A673 (cell line): Measurements from ENCODE around the gene CUL1.

Experiments used
- EZH2 ChIP-seq: fragments of 200-600 bp; sonication (generic); IDR thresholded peaks from 2 replicates; pipeline ENCODE4 v1.6.1; 2017; ENCODE audit warnings: borderline replicate concordance, low read depth, mild to moderate bottlenecking, mixed read lengths, antibody characterized with exemption, low read length; ENCODE audit not compliant: poor library complexity, severe bottlenecking
- TF ChIP-seq, protein P1 (sequence below): fragments of 300-800, 200-600 bp; sonication (generic); conservative IDR thresholded peaks from 2 replicates; pipeline ENCODE4 v1.5.1; 2017; ENCODE audit warnings: low read depth, mild to moderate bottlenecking, antibody characterized with exemption, low read length, moderate library complexity, mixed read lengths

DNA sequence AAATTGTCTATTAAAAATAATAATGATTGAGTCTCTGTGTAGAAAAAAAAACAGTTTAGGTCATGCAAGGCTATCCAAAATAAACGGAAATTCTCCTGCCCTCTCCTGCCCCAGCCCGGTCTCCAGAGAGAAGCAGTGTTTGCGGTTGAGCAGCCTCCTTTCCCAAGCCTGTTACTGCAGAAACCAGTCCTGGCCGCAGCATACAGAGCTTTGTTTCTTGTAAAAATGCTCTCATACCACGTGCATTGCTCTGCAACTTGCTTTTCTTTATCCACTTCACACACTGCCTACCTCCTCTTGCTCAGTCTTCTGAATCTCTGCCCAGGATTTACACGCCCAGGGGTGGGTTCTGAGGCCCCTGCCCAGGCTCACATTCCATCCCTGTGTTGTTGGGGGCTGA lies 34.4 kb upstream of the CUL1 start:
- TF ChIP-seq, protein P1, sequence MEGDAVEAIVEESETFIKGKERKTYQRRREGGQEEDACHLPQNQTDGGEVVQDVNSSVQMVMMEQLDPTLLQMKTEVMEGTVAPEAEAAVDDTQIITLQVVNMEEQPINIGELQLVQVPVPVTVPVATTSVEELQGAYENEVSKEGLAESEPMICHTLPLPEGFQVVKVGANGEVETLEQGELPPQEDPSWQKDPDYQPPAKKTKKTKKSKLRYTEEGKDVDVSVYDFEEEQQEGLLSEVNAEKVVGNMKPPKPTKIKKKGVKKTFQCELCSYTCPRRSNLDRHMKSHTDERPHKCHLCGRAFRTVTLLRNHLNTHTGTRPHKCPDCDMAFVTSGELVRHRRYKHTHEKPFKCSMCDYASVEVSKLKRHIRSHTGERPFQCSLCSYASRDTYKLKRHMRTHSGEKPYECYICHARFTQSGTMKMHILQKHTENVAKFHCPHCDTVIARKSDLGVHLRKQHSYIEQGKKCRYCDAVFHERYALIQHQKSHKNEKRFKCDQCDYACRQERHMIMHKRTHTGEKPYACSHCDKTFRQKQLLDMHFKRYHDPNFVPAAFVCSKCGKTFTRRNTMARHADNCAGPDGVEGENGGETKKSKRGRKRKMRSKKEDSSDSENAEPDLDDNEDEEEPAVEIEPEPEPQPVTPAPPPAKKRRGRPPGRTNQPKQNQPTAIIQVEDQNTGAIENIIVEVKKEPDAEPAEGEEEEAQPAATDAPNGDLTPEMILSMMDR, result no peak
- no peak for TF ChIP-seq EZH2
